Epithelial cell of proximal tubule (primary cell): Measurements from ENCODE around the gene TMEM30A. TPM values are rescaled to one million over a fixed set of nuclear protein-coding genes. Genes with fewer than 3 reads are reported as not detected.

Experiments used
- DNase-seq: peaks from one replicate; pipeline ENCODE4 v3.0.0-alpha.2; 2011; ENCODE audit warnings: low read depth
- H3K4me3 ChIP-seq: 2 replicates; pipeline ENCODE4 v1.5.1; 2011; ENCODE audit warnings: low read depth, mild to moderate bottlenecking, low read length
- total RNA-seq: library from RNA; depleted of rRNA; stranded (reverse); fragments of >200 nt; gene quantifications from 2 replicates; pipeline ENCODE4 v1.2.3, GENCODE V29; 2015
- TF ChIP-seq, protein P1 (sequence below): conservative IDR thresholded peaks from 2 replicates; pipeline ENCODE4 v1.5.1; 2012; ENCODE audit warnings: low read depth, mild to moderate bottlenecking, low read length

The TMEM30A gene
- total RNA-seq, 1 donor from 2014 or later = 73.1 TPM

DNA sequence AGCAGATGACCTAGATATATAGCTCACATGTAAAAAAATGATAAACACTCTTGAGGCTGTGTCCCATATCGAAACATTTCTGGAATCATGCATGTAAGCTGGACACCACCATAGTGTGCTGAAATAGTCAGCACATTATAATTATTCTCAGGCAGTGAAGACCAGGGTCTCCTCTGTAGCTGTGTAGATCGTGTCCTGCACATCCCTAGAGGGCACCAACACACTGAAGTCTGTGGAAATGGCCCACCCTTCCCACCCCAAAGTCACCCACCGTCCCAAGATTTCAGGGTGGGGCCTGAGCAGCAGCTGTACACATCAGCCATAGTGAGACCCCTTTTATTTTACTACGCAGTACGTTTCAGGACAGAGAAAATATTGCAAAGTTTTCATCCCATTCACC lies 21.0 kb upstream of the TMEM30A start:
- TF ChIP-seq, protein P1, sequence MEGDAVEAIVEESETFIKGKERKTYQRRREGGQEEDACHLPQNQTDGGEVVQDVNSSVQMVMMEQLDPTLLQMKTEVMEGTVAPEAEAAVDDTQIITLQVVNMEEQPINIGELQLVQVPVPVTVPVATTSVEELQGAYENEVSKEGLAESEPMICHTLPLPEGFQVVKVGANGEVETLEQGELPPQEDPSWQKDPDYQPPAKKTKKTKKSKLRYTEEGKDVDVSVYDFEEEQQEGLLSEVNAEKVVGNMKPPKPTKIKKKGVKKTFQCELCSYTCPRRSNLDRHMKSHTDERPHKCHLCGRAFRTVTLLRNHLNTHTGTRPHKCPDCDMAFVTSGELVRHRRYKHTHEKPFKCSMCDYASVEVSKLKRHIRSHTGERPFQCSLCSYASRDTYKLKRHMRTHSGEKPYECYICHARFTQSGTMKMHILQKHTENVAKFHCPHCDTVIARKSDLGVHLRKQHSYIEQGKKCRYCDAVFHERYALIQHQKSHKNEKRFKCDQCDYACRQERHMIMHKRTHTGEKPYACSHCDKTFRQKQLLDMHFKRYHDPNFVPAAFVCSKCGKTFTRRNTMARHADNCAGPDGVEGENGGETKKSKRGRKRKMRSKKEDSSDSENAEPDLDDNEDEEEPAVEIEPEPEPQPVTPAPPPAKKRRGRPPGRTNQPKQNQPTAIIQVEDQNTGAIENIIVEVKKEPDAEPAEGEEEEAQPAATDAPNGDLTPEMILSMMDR = no peak
- no peak for DNase-seq
- H3K4me3 ChIP-seq = no peak overlapping the region

DNA sequence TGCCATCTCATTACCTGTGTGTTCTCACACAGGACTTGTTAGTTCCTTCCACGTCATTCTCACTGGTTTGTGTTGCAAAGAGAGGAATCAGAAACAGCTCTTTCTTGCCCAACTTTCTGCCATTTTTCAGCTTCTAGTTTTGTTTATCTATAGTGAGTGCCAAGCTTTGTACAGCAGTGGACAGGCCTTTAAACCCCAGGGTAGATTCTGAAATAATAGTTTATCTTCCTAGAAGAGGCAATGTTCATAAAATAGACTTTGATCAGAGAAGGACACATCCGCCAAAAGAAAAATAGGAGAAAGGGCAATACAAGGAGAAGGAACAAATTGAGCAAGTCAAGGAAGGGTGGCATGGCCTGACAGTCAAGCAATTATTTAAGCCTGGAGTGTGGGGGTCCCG lies 17.7 kb upstream of the TMEM30A start:
- TF ChIP-seq, protein P1 = no peak
- DNase-seq = no peak
- H3K4me3 ChIP-seq = no peak overlapping the region

DNA sequence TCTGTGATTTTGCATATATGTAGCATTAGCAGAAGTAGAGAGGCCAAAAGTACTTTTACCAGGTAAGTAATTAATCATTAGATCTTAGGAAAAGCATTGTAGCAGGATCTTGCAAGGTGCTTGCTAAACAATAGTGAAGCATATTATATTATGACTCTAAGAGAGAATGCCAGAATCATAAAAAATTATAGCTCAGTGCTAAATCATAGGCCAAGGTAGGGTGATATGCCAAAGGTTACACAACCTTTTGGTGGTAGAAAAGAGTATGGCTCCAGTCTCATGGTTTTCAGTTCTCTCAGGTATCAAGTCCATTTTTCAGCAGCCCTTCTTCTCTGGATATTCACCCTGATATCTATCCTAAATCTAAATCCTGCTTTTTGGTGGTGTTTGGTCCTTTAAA lies 16.9 kb upstream of the TMEM30A start:
- TF ChIP-seq, protein P1 = no peak
- no peak for DNase-seq
- H3K4me3 ChIP-seq = no peak overlapping the region

DNA sequence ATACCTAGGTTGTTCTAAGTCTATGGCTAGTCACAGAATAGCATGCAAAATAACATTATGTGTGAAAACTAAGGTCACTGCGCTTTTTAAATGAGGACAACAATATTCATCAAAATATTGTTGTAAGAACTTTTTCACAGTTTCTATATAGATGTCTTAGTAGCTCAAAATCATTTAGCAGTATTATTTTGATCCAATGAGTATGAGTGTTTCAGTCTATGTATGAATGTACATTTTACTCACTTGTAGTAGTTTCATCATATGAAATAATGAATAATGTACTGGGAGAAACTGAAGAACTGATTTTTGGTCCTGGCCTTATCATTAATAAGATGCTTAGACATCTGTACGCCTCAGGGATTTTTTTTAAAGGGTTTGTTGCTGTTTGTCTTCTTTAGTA lies 16.5 kb upstream of the TMEM30A start:
- H3K4me3 ChIP-seq = no peak overlapping the region
- DNase-seq = no peak

DNA sequence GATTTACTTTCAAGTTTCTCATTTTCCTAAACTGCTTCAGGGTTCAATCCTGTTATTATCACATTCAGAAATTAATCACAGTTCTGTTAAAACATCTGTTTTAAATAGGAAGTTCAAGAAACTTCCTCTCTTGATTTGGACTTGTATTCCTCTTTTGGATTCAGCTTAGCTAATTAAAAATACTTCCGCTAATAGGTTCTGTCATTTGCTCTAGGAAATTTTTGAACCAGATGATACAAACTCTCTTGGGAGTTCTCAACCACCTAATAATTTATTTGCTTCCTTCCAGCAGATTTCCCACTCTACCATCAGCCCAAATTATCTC lies 15.9 kb upstream of the TMEM30A start:
- H3K4me3 ChIP-seq = no peak overlapping the region
- DNase-seq = no peak
- TF ChIP-seq, protein P1 = no peak

More for the DNA sequence above, 16.5 kb upstream of the TMEM30A start:
- TF ChIP-seq, protein P1 = no peak

DNA sequence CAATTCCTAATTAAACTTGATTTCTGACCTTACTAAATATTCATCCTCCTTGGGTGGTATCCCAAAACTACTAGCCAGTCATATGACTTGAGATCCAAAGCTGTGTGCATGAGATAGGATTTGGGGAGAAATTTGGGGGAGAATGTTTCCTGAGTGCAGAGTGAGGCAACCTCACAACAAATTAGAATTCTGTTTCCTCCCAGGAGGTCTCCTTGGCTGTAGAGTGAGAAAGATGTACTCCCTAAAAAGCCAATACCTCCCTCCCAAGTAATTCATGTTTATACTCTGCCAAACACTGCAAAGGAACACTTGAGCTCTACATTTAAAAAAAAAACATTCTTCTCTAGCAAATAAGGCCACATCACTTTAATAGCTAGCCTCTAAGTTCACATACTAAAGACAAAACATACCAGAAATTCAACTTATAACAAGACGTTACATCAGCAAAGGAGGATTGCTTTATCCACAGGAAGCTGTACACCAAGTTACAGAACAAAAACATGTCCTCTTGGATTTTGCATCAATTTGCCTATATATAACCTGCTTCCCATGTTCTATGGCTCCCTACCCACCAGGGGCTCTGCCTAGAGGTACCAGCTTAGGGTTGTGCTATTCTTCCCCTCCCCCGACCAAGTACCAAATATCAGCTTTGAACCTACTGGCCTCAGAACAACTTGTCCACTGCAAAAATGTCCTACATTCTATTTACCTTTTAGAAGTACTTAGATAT lies 15.4 kb upstream of the TMEM30A start:
- no peak overlapping the region for H3K4me3 ChIP-seq
- DNase-seq = no peak
- TF ChIP-seq, protein P1 = no peak
